Esophagus (tissue), 2 donors: ENCODE results near the gene MAPK4. TPM values are rescaled to one million over a fixed set of nuclear protein-coding genes. Genes with fewer than 3 reads are reported as not detected.

Experiments used
- H3K27ac ChIP-seq, 2 donors: one replicate each; pipeline ENCODE4 v1.5.1; 2013; ENCODE audit warnings: low read depth in 2 of 2, mild to moderate bottlenecking in 2 of 2, inconsistent platforms in 1 of 2, low read length in 1 of 2, moderate library complexity in 1 of 2
- H3K27me3 ChIP-seq, 2 donors: one replicate each; pipeline ENCODE4 v1.6.1; 2013; ENCODE audit warnings: low read length in 2 of 2, control low read depth in 1 of 2, mild to moderate bottlenecking in 1 of 2; ENCODE audit not compliant: insufficient read depth in 2 of 2, control insufficient read depth in 1 of 2
- H3K36me3 ChIP-seq, 2 donors: one replicate each; pipeline ENCODE4 v1.6.1; 2013; ENCODE audit warnings: low read length in 1 of 2; ENCODE audit not compliant: control insufficient read depth in 2 of 2, insufficient read depth in 2 of 2
- H3K4me1 ChIP-seq, 2 donors: one replicate each; pipeline ENCODE4 v1.6.1; 2013; ENCODE audit warnings: low read length in 1 of 2; ENCODE audit not compliant: control insufficient read depth in 2 of 2, insufficient read depth in 2 of 2
- H3K4me3 ChIP-seq, 2 donors: one replicate each; pipeline ENCODE4 v1.5.1; 2013; ENCODE audit warnings: low read length in 2 of 2, mild to moderate bottlenecking in 2 of 2, low read depth in 1 of 2, moderate library complexity in 1 of 2
- H3K9me3 ChIP-seq, 2 donors: one replicate each; pipeline ENCODE4 v1.6.1; 2013; ENCODE audit warnings: mild to moderate bottlenecking in 2 of 2, low read depth in 1 of 2, low read length in 1 of 2, moderate library complexity in 1 of 2; ENCODE audit not compliant: control insufficient read depth in 2 of 2, insufficient read depth in 1 of 2
- WGBS, 2 donors: extraction: QIAGEN DNeasy Blood & Tissue Kit; methylation state at CpG; one replicate each; pipeline ENCODE4 v1.1.7; 2013; 5-methylcytosine and 5-hydroxymethylcytosine counted together
- polyA plus RNA-seq, 2 donors: library from polyadenylated mRNA; stranded (reverse); fragments of 200-250 nt; gene quantifications; one replicate each; pipeline ENCODE4 v1.2.3, GENCODE V29; 2013
- donor health status: healthy with polysubstance abuse.
- donor health status: Bipolar disorder and iron deficiency.

Gene MAPK4
- polyA plus RNA-seq, 2 donors = 0.16 to 0.65 TPM

DNA sequence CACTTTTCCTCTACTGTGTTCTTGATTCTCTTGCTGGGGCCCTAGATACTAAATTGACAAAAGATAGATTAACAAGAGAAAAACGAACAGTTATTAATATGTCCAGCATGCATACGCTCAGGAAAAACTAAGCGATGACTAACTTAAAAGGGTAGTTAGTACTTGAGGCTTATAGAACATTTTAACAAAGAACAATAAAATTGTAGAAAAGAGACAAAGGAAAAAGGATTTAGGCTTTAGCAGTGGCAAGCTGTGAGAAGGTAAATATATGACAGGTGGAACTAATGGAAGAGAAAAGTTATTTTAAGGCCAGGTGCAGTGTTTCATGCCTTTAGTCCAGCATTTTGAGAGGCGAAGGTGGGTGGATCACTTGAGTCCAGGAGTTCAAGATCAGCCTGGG, 184.4 kb downstream of the MAPK4 start:
- 78 to 84% methylated on average over 4 of the region's 4 CpGs for WGBS, 2 donors
- Histone ChIP-seq H3K36me3 (no peaks in the 10 kb centered on the region), H3K27ac (no peak overlapping the region), H3K4me3 (no peak overlapping the region), H3K27me3 (no peaks in the 10 kb centered on the region), H3K9me3 (peaks cover 0 to 4% of the 10 kb centered on the region in 2 donors), H3K4me1 (no peaks in the 10 kb centered on the region)

DNA sequence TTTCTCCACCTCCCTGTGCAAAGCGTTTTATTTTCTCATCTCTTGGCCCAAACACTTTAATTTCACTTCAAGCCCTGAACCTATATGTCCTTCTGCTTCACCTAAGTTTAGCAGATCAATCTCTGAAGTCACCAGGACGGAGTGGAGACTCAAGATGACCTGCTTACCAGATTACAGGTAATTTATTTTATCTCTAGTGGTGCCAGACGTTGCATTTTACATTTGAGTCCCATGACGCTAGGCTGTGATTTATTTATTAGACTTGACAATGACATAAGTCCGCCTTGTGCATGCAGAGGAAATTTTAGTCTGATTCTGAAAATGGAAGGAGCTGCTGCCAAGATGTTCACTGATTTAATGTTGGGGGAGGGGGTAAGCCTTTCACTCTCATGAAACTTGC, 186.1 kb downstream of the MAPK4 start:
- H3K36me3 ChIP-seq = no peaks in the 10 kb centered on the region
- peaks cover 0 to 4% of the 10 kb centered on the region in 2 donors for H3K9me3 ChIP-seq
- H3K4me1 ChIP-seq = no peaks in the 10 kb centered on the region
- no peaks in the 10 kb centered on the region for H3K27me3 ChIP-seq
- H3K27ac ChIP-seq = no peak overlapping the region
- no peak overlapping the region for H3K4me3 ChIP-seq
- 58 to 63% methylated on average over 5 of the region's 5 CpGs for WGBS, 2 donors

DNA sequence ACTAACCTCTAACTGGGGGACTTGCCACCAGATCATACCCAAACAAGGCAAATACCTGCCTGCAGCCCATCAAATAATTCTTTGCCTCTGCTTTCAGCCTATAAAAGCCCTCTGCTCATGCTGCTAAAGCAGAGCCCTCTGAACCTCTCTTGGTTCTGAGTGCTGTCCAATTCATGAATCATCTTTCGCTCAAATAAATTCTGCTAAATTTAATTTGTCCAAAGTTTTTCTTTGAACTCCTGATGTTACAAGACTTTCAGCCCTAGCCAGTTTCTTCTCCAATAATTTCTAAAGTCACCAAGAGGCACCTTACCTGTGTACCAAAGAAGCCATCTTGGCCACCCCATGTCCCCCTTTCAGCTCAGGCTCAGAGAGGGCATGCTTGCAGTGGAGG, 188.0 kb downstream of the MAPK4 start:
- Histone ChIP-seq H3K4me3 (no peak overlapping the region), H3K9me3 (peaks cover 0 to 4% of the 10 kb centered on the region in 2 donors), H3K36me3 (no peaks in the 10 kb centered on the region), H3K27ac (no peak overlapping the region), H3K4me1 (no peaks in the 10 kb centered on the region), H3K27me3 (no peaks in the 10 kb centered on the region)
- 1 to 4% methylated on average over 1 of the region's 1 CpG for WGBS, 2 donors

DNA sequence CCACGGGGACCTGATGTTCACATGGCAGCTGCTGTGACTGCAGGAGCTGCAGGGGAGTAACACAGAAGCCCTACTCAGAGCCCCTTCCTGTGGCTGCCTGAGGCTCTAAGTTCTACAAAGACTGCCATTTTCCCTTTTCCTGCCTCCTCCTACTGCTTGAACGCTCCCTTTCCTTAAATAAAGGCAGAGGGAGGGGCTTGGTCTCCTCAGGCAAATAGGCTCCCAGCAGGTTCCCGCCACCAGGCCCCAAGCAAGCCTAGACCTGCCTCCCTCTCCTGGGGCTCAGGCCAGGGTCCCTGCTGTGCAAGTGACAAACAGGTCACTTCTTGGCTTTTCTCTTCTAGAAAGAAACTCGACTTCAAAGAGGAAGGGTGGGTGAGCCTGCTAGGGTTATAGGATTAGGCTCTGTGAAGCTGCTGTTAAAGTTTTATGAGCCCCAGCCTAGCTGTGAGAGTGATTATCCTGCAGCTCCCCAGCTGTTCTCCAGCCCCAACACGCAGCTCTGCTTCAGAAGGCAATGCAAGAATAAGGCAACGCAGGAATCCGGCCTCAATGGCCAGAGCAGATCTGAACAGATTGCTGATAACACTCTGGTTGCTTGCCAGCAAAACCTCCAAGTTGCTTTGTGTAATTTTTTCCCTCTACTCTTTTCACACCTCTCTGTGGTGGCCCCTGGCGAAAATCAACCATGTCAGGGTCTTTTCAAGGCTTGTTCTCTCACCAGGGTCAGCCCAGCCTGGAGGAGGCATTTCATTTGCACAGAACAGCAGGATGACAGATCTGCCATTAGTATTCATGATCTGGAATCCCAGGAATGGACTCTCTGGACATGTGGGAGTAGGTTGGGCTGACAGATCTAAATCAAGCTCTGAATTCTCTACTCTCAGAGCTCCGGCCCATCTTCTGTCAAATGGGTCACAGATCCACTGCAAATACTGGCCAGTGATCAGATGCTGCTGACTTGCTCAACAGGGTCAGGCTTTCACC, 188.6 kb downstream of the MAPK4 start:
- 47 to 52% methylated on average over 9 of the region's 9 CpGs for WGBS, 2 donors
- no peaks in the 10 kb centered on the region for H3K27me3 ChIP-seq
- H3K4me1 ChIP-seq = no peaks in the 10 kb centered on the region
- peaks cover 0 to 4% of the 10 kb centered on the region in 2 donors for H3K9me3 ChIP-seq
- no peaks in the 10 kb centered on the region for H3K36me3 ChIP-seq
- no peak overlapping the region for H3K27ac ChIP-seq
- H3K4me3 ChIP-seq = no peak overlapping the region

DNA sequence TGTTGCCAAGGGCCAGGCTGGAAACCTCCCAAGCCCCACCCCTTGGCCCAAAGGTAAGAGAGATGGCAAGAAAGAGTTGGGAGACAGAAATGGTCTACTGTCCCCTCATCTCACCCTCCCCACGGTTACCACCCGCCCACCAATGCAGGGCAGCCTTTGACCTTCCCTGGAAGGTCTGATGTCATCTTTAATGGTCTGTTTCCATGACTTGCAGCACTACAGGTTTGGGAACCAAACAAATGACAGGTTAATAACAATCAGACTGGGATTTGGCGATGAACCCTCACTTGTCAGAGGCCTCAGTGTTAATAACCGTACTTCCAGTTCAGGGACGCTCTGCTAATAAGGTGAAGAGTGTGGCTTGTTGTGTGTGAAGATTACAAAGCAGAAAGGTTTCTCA, 189.5 kb downstream of the MAPK4 start:
- Histone ChIP-seq H3K36me3 (no peaks in the 10 kb centered on the region), H3K27ac (no peak overlapping the region), H3K4me1 (no peaks in the 10 kb centered on the region), H3K27me3 (no peaks in the 10 kb centered on the region), H3K4me3 (no peak overlapping the region), H3K9me3 (peaks cover 0 to 4% of the 10 kb centered on the region in 2 donors)
- WGBS, 2 donors = 78 to 79% methylated on average over 5 of the region's 5 CpGs

DNA sequence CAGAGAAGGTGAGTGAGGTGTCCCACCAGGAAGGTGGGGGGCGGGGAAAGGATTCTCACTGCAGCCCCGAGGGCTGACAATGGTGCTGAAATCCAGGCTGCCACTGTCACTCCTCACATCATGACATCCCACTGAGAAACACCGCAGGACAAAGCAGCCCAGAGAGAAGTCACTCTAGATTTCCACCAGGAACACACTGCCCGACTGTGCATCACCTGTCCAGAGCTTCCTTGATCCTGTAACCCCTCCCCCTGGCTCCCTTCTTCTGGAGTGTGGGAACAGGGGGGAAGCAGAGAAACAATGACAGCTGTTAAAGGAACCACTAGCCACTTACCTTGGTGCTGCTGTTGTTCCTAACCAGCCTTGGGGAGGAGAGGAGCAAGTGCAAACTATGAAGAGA, 190.1 kb downstream of the MAPK4 start:
- 48 to 62% methylated on average over 4 of the region's 4 CpGs for WGBS, 2 donors
- no peak overlapping the region for H3K27ac ChIP-seq
- H3K27me3 ChIP-seq = no peaks in the 10 kb centered on the region

DNA sequence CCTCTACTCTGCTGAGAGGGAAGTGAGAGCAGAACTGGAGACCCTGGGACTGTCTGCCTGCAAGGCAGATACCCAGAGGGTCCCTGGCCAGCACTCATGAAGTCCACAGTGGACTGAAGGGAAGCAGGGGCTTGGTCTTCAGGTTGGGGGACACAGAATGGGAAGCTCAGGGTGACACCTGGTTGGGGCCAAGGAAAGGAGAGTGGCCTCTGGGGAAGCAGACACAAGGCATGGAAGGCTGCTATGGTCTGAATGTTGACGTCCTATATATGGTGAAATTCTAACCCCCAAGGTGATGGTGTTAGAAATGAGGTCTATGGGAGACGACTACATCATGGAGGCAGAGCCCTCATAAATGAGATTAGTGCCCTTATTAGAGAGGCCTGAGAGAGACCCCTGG, 190.7 kb downstream of the MAPK4 start:
- Histone ChIP-seq H3K4me1 (no peaks in the 10 kb centered on the region), H3K27me3 (no peaks in the 10 kb centered on the region), H3K4me3 (no peak overlapping the region), H3K36me3 (no peaks in the 10 kb centered on the region), H3K9me3 (peaks cover 0 to 4% of the 10 kb centered on the region in 2 donors), H3K27ac (no peak overlapping the region)
- 82 to 85% methylated on average over 2 of the region's 2 CpGs for WGBS, 2 donors

More for the DNA sequence above, 190.1 kb downstream of the MAPK4 start:
- peaks cover 0 to 4% of the 10 kb centered on the region in 2 donors for H3K9me3 ChIP-seq
- no peaks in the 10 kb centered on the region for H3K36me3 ChIP-seq
- H3K4me1 ChIP-seq = no peaks in the 10 kb centered on the region
- H3K4me3 ChIP-seq = no peak overlapping the region

DNA sequence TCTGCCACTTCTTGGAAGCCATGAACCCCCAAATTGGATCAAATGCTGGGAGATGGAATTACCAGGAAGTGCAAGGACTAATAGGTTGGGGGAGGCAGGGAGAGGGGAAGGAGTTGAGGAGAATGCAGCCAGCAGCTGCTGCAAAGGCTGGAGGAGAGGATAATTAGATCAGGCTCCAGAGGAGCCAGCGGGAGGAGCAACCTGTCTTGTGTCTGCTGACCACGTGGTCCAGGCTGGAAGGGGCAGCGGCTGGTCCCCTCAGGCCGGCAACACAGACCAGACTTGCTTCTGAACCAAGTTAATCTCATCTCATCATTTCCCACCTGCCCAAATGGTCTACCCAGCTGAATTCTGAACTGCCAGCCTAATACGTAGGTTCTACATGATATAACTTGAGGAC, 191.6 kb downstream of the MAPK4 start:
- WGBS, 2 donors = 42 to 50% methylated on average over 5 of the region's 5 CpGs
- H3K27me3 ChIP-seq = no peaks in the 10 kb centered on the region

DNA sequence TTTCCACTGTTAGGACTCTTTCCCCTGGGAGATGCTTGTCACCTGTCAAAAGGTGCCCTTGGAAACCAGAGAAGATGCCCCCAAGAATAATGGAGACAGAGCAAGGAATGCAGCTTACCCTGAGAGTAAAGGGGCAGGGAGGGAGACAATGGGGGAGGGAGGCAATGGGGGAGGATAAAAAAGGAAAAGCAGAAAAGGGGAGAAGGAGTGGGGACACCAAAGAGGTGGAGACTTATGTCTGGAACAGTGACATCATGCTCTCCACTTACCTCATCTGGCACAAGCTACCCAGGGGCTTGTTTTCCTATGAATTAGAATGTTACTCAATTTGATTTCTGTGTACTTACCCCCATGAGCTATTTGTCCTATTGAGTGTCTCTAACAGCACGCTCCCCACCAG, 192.1 kb downstream of the MAPK4 start:
- Histone ChIP-seq H3K9me3 (peaks cover 0 to 4% of the 10 kb centered on the region in 2 donors), H3K4me1 (no peaks in the 10 kb centered on the region), H3K27ac (no peak overlapping the region), H3K4me3 (no peak overlapping the region), H3K36me3 (no peaks in the 10 kb centered on the region), H3K27me3 (no peaks in the 10 kb centered on the region)
- 85 to 87% methylated on average over 1 of the region's 1 CpG for WGBS, 2 donors

More for the DNA sequence above, 191.6 kb downstream of the MAPK4 start:
- Histone ChIP-seq H3K27ac (no peak overlapping the region), H3K4me3 (no peak overlapping the region), H3K4me1 (no peaks in the 10 kb centered on the region), H3K9me3 (peaks cover 0 to 4% of the 10 kb centered on the region in 2 donors), H3K36me3 (no peaks in the 10 kb centered on the region)

DNA sequence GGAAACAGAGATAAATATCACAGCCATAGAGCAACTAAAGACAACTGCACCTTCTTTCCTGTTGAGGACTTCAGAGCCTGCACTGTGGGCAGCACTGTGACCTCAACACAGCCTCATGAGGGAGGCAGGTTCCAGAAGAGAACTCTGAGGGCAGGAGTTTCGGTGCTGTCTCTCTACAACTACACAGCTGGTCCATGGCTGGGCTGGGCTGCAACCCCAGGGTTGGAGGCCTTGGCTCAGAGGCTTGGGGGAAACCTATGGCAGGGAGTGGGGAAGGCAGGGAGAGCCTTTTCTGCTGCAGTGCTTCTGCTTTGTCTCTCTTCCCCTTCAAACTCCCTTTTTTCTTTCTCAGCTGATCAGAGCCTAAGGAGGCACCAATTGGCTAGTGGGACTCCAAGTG, 193.4 kb downstream of the MAPK4 start:
- 67 to 72% methylated on average over 1 of the region's 1 CpG for WGBS, 2 donors
- H3K4me3 ChIP-seq = no peak overlapping the region
- H3K36me3 ChIP-seq = no peaks in the 10 kb centered on the region
- H3K4me1 ChIP-seq = no peaks in the 10 kb centered on the region
- no peaks in the 10 kb centered on the region for H3K27me3 ChIP-seq
- no peaks in the 10 kb centered on the region for H3K9me3 ChIP-seq
- no peak overlapping the region for H3K27ac ChIP-seq
